ENCODE measurements around the gene ZBTB37. TPM values are rescaled to one million over a fixed set of nuclear protein-coding genes. Genes with fewer than 3 reads are reported as not detected.

Gene ZBTB37
- total RNA-seq = 1 to 10 TPM; 2.8 to 6.1 (median 4.7) TPM
- long read RNA-seq = 0 reads

- DNase-seq = peak; percentile 94 to 96 (median 95)
- peak within 1 kb of the TSS; percentile 72 to 90 (median 79) for H3K4me3 ChIP-seq
- H3K27me3 ChIP-seq = no peaks in the 10 kb centered on the region
- no peaks in the 10 kb centered on the region for H3K9me3 ChIP-seq
- under 1% methylated on average over 43 of the region's 53 CpGs for WGBS (ENCODE audit: insufficient coverage, low coverage, low lambda C conversion rate, missing lambda C conversion rate)
- intact Hi-C loops (cut with DNase I) = no loop called here
- ATAC-seq = peak; percentile 76 to 85 (median 78)
- TF ChIP-seq POLR2A (IDR thresholded peaks at IDR 0.05) = no peak
- no peak for TF ChIP-seq CTCF (IDR thresholded peaks at IDR 0.05)
- H3K4me1 ChIP-seq = peaks cover 0 to 32% (median 12%) of the 10 kb centered on the region in 4 donors
- H3K27ac ChIP-seq = peak within 1 kb of the TSS; percentile 91 to 99 (median 95)
- H3K36me3 ChIP-seq = peaks cover 7 to 34% (median 21%) of the 10 kb centered on the region in 4 donors
Observed at GRCh38 chr1:173868266-173869020, at the start of gene ZBTB37. TSS of gene ZBTB37 (plus strand) at chr1:173868380. CDS start at chr1:173870226, 1,846 bp downstream.

- TF ChIP-seq POLR2A (IDR thresholded peaks at IDR 0.05) = no peak
- no peak for TF ChIP-seq CTCF (IDR thresholded peaks at IDR 0.05)
- ATAC-seq (no peak), DNase-seq (no peak)
- Histone ChIP-seq H3K27ac (no peak overlapping the region), H3K36me3 (no peaks in the 10 kb centered on the region), H3K4me1 (peaks cover 0 to 3% (median 0%) of the 10 kb centered on the region in 4 donors), H3K9me3 (no peaks in the 10 kb centered on the region), H3K27me3 (no peaks in the 10 kb centered on the region), H3K4me3 (no peak overlapping the region)
- intact Hi-C loops (cut with DNase I) = no loop called here
- 73% methylated on average over 1 of the region's 1 CpG for WGBS (ENCODE audit: insufficient coverage, low coverage, low lambda C conversion rate, missing lambda C conversion rate)
Observed at GRCh38 chr1:173818459-173818858, 49.7 kb upstream of the ZBTB37 start.

- 100% methylated on average over 1 of the region's 4 CpGs for WGBS (ENCODE audit: insufficient coverage, low coverage, low lambda C conversion rate, missing lambda C conversion rate)
- intact Hi-C loops (cut with DNase I) = no loop called here
Observed at GRCh38 chr1:173821680-173822079, 46.5 kb upstream of the ZBTB37 start.

GRCh38 chr1:173823781-173824314 lies 44.3 kb upstream of the ZBTB37 start:
- Histone ChIP-seq H3K4me3 (peak overlapping the region; percentile 68 to 89 (median 74)), H3K9me3 (no peaks in the 10 kb centered on the region), H3K36me3 (no peaks in the 10 kb centered on the region), H3K4me1 (peaks cover 0 to 6% (median 0%) of the 10 kb centered on the region in 4 donors), H3K27ac (peak overlapping the region; percentile 63 to 84 (median 81)), H3K27me3 (no peaks in the 10 kb centered on the region)
- DNase-seq = no peak
- TF ChIP-seq CTCF (IDR thresholded peaks at IDR 0.05) (no peak), POLR2A (IDR thresholded peaks at IDR 0.05) (no peak)
- 0% methylated on average over 20 of the region's 25 CpGs for WGBS (ENCODE audit: insufficient coverage, low coverage, low lambda C conversion rate, missing lambda C conversion rate)
- intact Hi-C loops (cut with DNase I) = no loop called here
- ATAC-seq = no peak

More at GRCh38 chr1:173821680-173822079, 46.5 kb upstream of the ZBTB37 start:
- TF ChIP-seq POLR2A (IDR thresholded peaks at IDR 0.05) (no peak), CTCF (IDR thresholded peaks at IDR 0.05) (no peak)
- Histone ChIP-seq H3K9me3 (no peaks in the 10 kb centered on the region), H3K36me3 (no peaks in the 10 kb centered on the region), H3K4me1 (peaks cover 0 to 6% (median 0%) of the 10 kb centered on the region in 4 donors), H3K27me3 (no peaks in the 10 kb centered on the region), H3K27ac (no peak overlapping the region), H3K4me3 (no peak overlapping the region)
- no peak for ATAC-seq
- DNase-seq = no peak

All from right lobe of liver (tissue), 6 donors.